Measurements from ENCODE around the gene GAS7. TPM values are rescaled to one million over a fixed set of nuclear protein-coding genes. Genes with fewer than 3 reads are reported as not detected.
A peak's percentile ranks its signal among the peaks of the same experiment; 100 is the strongest.

GAS7 gene
- total and polyA plus RNA-seq, 10 of the 15 experiments (the other 5 are each of a cell fraction or from before 2014, with no cell fraction given), result 2.3 to 53.4 (median 24.0) TPM

- ChIA-PET RAD21 (ENCODE audit: unreplicated experiment) (no interaction called here), POLR2A (no interaction called here)
- H3K27ac ChIP-seq (ENCODE audit: control insufficient read depth, insufficient read depth), result peak overlapping the region; percentile 65
- TF ChIP-seq BCL3 (IDR thresholded peaks at IDR 0.05; ENCODE audit: borderline replicate concordance, insufficient read depth, low read depth, low read length, poor library complexity, severe bottlenecking) (no peak), IKZF1 (conservative IDR thresholded peaks at IDR 0.05) (peak; percentile 80), EED (IDR thresholded peaks at IDR 0.05; ENCODE audit: low read depth) (peak; percentile 92), CEBPB (IDR thresholded peaks at IDR 0.05; ENCODE audit: borderline replicate concordance in 1 of 2, low read depth in 2 of 2, low read length in 2 of 2) (no peak), TCF12 (IDR thresholded peaks at IDR 0.05; ENCODE audit: low read depth, low read length) (0 out of 2 replicates have a peak, but pooled peaks have one; percentile 55), SIX5 (IDR thresholded peaks at IDR 0.05; ENCODE audit: low read depth, low read length, severe bottlenecking) (no peak), ESRRA (IDR thresholded peaks at IDR 0.05; ENCODE audit: low read length) (no peak), WRNIP1 (IDR thresholded peaks at IDR 0.05; ENCODE audit: borderline replicate concordance, low read depth, low read length) (0 out of 2 replicates have a peak, but pooled peaks have one; percentile 37), REST (IDR thresholded peaks at IDR 0.05; ENCODE audit: low read depth, low read length) (no peak), ZBTB40 (IDR thresholded peaks at IDR 0.05; ENCODE audit: borderline replicate concordance) (no peak), IKZF2 (IDR thresholded peaks at IDR 0.05) (peak; percentile 68 to 75), PAX5 (IDR thresholded peaks at IDR 0.05; ENCODE audit: borderline replicate concordance, low read depth, low read length) (0 out of 2 replicates have a peak, but pooled peaks have one; percentile 36), BCL11A (IDR thresholded peaks at IDR 0.05; ENCODE audit: low read depth, low read length) (peak; percentile 62; the same call in 1 of the 2 replicates), ZNF207 (IDR thresholded peaks at IDR 0.05; ENCODE audit: borderline replicate concordance) (no peak)
Observed at GRCh38 chr17:10013365-10014112, 184.9 kb downstream of the GAS7 start.

More at GRCh38 chr17:10013365-10014112, 184.9 kb downstream of the GAS7 start:
- peak; percentile 61 for DNase-seq (ENCODE audit: low read depth, low spot score)
- CTCF ChIA-PET, result no interaction called here
- in situ Hi-C loops (cut with MboI), result no loop called here
- Histone ChIP-seq H3K4me2 (ENCODE audit: control insufficient read depth, insufficient read depth) (peak overlapping the region; percentile 60), H3K4me1 (ENCODE audit: control insufficient read depth, insufficient read depth, low read length) (peaks cover 17% of the 10 kb centered on the region), H4K20me1 (ENCODE audit: control insufficient read depth, insufficient read depth) (no peaks in the 10 kb centered on the region), H2AFZ (ENCODE audit: control insufficient read depth, low read depth, low read length) (peak overlapping the region; percentile 11; the same call in 1 of the 2 replicates), H3K4me3 (peak overlapping the region; percentile 26; the same call in 1 of the 2 replicates), H3K36me3 (ENCODE audit: control insufficient read depth in 2 of 2, insufficient read depth in 2 of 2, low read length in 1 of 2) (no peaks in the 10 kb centered on the region), H3K9ac (ENCODE audit: control insufficient read depth, insufficient read depth, low read length) (peak overlapping the region; percentile 32; the same call in 1 of the 2 replicates), H3K27me3 (replicated peaks in 1 of 2; ENCODE audit: control insufficient read depth in 2 of 2, insufficient read depth in 2 of 2, low read length in 1 of 2) (no peaks in the 10 kb centered on the region), H3K79me2 (ENCODE audit: control insufficient read depth, insufficient read depth, low read length) (no peaks in the 10 kb centered on the region), H3K9me3 (replicated peaks; ENCODE audit: control insufficient read depth, insufficient read depth, low read length) (no peaks in the 10 kb centered on the region; the same call in 2 of the 3 replicates)
- peak; percentile 76 for FAIRE-seq
- TSS peak; percentile 82 for BruUV-seq (replicated peaks)
- WGBS (ENCODE audit: insufficient coverage, insufficient replicate concordance, low lambda C conversion rate, missing lambda C conversion rate), result 35% methylated on average over 9 of the region's 9 CpGs
- ATAC-seq, result peak; percentile 92
- SMC1A ChIA-PET (ENCODE audit: uncharacterized antibody, unreplicated experiment), result no interaction called here
- intact Hi-C loops (cut with micrococcal nuclease; ENCODE audit: unreplicated experiment), result loop anchor here (2.0 kb wide), 1 partner anchor 27 kb away; no protein-coding TSS in a partner anchor
